ENCODE measurements around the gene JARID2.

JARID2 gene

DNA sequence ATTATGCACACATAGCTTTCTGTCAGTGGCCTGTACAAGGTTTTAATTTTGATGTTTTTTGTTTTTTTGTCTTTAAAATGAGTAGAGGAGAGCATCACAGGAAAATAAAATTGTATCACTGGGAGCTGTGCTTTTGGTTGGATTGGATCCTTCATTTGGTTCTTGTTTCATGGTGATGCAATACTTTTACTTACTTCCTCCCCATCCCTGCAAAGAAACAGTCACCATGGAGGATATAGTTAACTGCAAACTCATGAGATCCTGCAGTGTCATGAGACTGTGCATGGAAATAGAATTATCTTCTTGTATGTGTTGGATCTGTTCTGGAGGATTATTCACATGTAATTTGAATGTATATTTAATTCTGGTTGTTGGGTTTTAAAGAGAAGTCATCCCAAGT, 122.3 kb downstream of the JARID2 start:
- in situ Hi-C loops (cut with HindIII; ENCODE audit: low sequenced_read_pairs) = no loop called here

DNA sequence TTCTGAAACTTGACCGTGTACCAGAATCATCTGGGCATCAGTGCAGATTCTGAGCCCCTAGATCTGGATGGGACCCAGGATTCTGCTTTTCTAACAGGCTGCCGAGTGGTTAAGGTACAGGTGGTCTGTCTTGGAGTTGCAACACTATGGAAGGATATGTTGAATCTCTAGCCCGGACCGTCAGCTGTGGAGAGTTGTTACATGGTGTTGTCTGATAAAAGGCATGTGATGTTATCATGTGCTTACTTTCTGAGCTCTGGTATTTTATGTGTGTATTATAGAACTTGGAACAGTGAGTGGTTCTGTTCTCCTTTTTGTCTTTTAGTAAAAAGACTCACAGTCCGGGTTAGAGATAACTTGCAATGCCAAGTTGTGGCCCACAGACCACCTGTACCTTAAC, 123.0 kb downstream of the JARID2 start:
- in situ Hi-C loops (cut with HindIII; ENCODE audit: low sequenced_read_pairs) = no loop called here

DNA sequence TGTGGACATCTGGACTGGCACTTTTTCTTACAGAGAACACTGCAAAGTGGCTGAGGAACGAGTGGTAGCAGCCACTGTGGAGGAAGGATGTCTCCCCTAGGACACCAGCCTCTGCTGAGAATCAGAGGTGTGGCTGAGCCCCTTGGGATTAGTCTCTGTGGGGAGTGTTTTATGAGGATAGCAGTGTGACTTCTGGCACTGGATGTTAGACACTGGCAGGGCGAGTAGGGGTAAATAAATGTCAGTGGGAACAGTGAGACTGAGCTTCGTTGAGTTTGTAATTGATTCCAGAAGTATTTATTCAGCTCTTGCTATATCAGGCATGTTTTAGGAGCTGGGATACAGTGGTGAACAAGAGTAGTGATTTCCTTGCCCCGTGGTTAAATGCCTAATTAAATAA, 124.0 kb downstream of the JARID2 start:
- in situ Hi-C loops (cut with HindIII; ENCODE audit: low sequenced_read_pairs) = no loop called here

DNA sequence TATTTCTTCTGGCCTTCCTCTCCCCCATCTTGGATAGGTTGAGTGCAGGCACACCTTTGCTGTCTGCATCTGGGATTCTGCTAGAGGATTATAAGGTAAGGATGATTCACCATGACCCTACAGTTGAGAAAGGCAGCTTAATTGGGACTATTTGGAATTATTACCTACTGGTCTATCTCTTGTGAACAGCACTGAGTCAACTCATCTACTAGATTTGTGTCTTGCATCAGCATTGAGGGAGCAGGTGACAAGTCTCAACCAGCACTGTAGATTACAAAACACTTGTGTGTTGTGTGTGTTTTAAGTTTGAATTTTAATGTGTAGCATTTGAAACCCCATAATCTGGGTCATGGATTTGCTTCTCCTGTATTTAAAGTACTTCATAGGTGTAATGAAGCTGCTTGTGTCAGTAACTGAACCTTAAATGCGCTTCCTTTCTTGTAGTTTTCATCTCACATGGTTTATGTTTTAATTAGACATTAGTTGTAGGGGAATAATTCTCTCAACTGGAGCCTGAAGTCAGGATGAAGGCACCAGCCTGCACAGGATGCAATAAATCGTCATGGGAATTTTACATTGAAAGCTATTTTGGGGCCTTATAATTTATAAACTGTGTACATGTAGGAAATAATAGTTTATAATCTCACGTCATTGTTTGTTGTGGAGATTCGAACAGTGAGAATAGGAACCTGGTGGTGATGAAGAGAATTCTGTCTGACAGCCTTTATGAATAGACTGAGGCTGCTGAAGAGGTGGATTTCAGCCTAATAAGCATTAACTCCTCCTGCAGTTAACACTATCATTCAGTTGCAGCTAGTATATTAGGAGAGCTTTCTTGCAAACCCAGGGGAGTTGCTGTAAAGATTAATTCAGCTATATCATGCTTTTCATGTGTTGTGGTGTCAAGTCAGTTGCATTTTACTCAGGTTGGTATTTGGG, 125.1 kb downstream of the JARID2 start:
- in situ Hi-C loops (cut with HindIII; ENCODE audit: low sequenced_read_pairs) = no loop called here

DNA sequence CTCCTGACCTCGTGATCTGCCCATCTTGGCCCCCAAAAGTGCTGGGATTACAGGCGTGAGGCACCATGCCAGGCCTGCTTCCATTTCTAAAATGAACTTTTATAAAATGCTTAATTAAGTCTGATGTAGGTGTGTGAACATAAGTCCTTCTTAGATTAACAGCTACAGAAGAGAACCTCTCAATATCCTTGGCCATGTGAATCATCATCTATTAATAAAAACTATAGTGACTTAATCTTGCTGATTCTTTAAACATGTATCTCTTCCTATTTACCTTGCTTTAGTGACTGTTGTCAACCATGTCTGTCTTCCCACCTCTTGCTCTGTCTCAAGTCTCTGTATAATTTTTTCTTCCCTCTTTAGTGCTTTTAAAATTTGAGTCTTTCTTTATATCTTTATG, 127.1 kb downstream of the JARID2 start:
- in situ Hi-C loops (cut with HindIII; ENCODE audit: low sequenced_read_pairs) = no loop called here

DNA sequence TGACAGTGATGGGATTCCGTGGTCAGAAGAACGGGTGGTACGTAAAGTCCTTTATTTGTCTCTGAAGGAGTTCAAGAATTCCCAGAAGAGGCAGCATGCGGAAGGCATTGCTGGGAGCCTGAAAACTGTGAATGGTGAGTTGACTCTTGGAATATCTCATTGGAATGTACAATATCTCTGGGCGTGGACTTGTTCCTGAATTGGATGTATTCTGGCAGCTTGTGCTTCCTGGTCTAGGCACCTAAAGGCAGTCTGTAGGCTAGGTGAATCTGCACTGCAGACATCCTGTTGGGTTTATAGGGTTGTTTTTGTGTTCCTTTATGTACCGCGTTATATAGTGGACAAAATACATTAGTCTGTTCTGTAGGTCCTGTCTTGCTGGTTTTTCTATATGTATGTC, 128.2 kb downstream of the JARID2 start:
- in situ Hi-C loops (cut with HindIII; ENCODE audit: low sequenced_read_pairs) = no loop called here

DNA sequence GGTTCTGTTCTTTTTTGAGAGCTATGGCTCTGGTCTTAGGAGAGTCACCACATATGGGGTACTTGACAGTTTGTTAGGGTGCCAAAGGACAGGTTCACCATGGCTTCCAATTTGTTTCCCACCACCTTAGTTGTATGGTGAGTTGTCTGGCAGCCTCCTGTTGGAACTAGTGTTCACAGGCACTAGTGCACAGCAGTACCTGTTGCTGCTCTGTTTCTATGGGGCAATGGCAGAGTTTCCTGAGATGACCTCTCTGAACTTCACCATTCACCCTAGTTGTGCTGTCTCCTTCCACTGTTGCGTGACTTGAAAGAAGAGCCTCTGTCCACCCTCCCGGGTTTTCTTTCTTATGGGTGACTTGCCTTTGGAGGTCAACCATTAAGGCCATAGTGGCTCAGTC, 129.1 kb downstream of the JARID2 start:
- in situ Hi-C loops (cut with HindIII; ENCODE audit: low sequenced_read_pairs) = no loop called here

DNA sequence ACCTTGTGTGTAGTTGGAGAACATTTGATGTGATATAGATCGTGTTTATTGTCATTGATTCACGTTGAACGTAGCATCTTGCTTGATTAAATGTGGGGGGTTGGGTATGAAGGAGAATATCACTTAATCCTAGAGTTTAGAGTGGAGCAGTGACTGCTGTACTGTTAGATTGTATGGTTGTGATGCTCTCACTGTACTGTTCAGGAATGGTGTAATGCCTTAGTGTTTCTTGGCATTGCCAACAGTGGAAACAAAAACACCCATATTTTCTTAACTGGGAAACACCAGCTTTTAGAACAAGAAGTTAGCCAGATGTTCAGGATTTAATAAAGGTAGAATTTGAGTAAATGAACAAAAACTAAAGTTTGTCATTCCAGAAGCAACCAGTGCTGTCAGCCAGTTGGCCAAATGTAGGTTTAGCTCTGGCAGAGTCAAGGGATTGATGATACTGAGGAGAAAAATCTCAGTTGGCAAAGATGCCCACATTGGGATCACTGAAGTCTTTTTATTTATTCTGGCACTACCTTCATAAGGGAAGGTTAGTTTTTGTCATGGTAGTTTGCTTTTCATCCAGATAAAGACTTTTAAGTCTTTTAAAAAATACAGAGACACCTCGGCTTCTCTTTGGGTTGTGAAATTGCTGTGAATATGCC, 129.9 kb downstream of the JARID2 start:
- in situ Hi-C loops (cut with HindIII; ENCODE audit: low sequenced_read_pairs) = no loop called here

DNA sequence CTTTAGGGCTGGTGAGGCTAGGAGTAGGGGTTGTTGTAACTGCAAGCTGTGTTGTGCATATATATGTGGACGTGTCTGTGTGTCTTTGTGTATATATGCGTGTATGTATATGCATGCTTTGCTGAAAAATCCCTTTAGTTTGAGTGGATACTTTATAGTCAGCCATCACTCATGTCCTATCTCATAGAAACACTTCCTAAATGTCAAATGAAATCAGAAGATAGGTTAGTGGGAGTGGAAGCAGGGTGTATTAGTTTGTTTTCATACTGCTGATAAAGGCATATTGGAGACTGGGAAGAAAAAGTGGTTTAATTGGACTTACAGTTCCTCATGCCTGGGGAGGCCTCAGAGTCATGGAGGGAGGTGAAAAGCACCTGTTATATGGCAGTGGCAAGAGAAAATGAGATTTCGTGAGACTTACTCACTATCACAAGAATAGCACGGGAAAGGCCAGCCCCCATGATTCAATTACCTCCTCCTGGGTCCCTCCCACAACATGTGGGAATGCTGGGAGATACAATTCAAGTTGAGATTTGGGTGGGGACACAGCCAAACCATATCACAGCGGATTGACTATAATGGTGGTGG, 131.1 kb downstream of the JARID2 start:
- in situ Hi-C loops (cut with HindIII; ENCODE audit: low sequenced_read_pairs) = no loop called here

DNA sequence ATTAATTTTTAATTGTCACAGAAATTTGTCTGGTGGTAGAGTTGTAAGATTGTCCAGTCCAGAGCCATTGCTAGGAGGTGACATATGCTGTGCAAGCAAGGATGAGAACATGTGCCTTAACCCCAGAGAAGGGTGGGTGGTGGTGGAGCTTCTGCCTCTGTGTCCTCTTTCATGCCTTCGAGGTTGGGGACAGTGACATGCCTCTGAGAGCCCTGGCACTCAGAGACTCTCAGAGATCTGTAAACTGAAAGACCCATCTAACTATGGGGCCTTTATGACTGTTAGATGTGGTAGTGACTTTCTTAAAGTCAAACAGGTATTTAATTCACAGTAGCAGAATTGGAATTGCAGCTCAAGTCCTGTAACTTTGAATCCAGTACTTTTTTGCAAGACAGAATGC, 132.4 kb downstream of the JARID2 start:
- in situ Hi-C loops (cut with HindIII; ENCODE audit: low sequenced_read_pairs) = no loop called here

DNA sequence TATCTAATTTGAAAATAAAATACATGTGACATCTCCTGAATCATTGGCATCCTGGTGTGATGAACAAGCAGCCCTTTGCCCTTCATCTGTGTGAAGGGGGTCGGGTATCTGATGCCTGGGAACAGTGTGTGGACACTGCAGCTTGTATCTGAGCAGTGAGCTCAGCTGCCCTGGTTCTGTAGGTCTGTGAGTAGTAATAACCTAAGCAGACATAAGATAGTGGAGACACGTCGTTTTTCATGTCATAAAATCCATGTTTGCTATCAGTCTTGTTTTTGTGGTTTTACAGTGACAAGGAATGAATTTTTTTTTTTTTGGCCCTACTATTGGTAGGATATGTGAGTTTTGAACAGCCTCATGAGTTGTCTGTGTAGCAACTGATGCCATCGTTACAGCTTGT, 133.0 kb downstream of the JARID2 start:
- in situ Hi-C loops (cut with HindIII; ENCODE audit: low sequenced_read_pairs) = no loop called here

DNA sequence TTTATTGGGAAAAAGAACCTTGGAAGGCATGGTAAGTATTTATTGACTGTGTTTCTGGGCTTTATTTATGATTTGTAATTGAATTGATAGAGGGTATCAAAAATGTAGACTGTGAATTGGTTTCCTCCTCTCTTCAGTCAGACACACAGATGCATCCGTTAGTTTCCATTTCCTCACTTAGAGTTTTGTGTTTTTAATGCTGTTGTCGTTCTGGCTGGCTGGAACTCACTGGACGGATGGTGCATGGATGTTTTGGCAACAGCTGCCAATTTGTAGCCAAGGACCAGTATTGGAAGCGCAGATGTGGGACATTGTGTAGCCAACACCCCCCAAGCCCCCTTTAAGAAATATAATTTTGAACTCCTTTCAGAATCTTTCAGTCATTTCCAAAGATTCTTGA, 134.5 kb downstream of the JARID2 start:
- in situ Hi-C loops (cut with HindIII; ENCODE audit: low sequenced_read_pairs) = no loop called here

DNA sequence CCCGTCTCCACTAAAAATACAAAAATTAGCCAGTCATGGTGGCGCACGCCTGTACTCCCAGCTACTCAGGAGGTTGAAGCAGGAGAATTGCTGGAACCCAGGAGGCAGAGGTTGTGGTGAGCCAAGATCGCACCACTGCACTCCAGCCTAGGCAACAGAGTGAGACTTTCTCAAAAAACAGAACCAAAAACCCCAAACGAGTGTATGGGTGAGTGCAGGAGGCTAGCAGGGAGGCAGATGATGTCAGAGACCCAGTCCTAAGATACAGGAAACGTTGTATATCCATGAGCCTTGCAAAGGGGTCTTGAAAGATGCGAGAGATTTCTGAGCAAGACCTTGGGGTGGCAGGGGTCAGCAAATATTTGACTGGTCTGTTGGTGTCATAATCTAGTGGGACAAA, 136.2 kb downstream of the JARID2 start:
- in situ Hi-C loops (cut with HindIII; ENCODE audit: low sequenced_read_pairs) = no loop called here

DNA sequence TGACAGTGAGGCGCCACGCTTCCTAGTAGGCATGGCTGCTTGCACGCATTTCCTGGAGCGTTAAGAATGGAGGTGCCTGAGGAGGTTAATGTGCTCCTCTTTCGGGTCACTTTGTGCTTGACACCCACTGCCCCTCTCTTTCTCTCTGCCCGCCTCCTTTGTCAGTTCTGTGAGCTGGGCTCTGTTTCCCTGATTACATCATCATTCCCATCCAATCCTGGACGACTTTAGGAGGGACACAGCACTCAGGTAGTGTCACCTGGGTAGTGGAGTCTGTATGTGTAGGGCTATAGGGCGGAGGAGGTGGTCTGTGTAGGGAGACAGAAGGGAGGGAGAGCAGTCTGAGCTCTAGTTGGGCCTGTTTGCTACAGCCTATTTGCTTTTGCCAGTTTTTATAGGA, 136.8 kb downstream of the JARID2 start:
- in situ Hi-C loops (cut with HindIII; ENCODE audit: low sequenced_read_pairs) = no loop called here

DNA sequence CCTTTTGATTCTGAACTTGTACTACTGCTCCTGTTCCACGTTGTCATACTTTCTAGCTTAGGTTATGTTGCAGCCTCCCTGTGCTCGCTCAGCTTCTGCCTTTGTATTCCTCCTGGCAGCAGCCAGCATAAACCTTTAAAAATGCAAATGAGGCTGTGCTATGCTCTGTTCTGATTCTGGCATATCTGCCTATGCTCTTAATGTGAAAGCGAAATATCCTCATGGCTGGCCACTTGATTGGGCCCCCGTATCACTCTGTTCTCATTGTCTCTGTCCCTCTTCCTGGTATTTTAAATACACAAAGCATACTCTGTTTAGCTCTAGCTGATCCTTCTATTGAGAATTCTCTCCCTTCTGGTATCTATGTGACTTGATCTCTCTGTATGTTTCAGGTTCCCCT, 139.0 kb downstream of the JARID2 start:
- in situ Hi-C loops (cut with HindIII; ENCODE audit: low sequenced_read_pairs) = no loop called here

DNA sequence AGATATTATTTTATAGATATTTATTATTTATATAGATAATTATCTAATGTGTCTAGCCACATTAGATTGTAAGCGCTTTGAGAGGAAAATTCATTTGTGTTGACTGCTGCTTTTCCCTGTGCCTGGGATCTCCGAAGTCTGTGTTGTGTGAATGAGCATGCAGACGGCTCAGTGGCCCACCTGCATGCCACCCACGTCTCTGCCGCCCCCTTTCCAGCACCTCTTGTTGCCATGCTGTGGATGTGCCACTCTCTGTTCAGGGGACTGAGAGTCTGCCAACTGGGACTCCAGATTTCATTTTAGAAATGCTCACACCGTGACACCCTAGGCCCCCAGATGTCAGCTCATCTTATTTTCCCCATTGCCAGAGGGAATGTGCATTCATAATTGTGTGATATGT, 139.7 kb downstream of the JARID2 start:
- in situ Hi-C loops (cut with HindIII; ENCODE audit: low sequenced_read_pairs) = no loop called here

DNA sequence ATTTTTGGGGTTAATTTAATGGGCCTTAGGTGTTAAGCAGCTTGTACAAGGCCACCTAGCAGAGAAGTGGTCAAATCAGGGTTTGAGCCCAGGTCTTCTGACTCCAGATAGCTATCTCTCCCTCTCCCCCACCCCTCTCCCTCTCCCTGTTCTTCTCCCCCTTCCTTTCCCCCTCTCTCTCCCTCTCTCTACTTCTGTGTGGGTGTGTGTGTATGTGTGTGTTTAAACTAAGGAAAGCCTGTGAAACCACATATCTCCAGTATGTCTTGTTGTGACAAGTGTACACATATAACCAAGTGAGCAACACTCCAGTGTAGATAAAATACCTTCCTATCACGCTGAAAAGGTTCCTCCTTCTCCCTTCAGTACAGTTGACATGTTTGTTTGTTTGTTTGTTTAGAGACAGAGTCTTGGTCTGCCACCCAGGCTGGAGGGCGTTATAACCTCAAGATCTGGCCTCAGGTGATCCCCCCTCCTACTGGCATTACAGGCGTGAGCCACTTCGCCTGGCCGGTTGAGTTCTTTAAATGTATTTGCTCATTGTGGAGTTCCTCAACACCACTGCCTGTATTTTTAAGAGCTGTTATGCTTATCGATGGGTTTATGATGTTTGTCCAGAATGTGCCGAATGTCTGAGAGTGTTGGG, 140.4 kb downstream of the JARID2 start:
- in situ Hi-C loops (cut with HindIII; ENCODE audit: low sequenced_read_pairs) = no loop called here

DNA sequence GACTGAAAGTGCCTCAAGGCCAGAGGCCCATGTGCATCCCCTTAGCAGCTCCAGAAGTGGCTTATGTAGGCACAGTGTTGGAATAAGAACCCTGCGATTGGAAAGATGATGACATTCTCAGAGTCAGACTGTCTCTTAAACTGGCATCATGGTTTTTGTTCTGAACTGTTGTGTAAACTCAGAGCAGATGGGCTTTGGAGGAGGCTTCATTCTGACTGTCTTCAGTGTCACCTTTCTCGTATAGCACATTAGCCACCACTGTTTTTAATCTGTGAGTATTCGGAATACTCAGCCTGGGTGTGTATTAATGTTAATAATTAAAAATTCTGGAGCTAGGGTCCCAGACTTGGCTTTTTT, 140.9 kb downstream of the JARID2 start:
- in situ Hi-C loops (cut with HindIII; ENCODE audit: low sequenced_read_pairs) = no loop called here

DNA sequence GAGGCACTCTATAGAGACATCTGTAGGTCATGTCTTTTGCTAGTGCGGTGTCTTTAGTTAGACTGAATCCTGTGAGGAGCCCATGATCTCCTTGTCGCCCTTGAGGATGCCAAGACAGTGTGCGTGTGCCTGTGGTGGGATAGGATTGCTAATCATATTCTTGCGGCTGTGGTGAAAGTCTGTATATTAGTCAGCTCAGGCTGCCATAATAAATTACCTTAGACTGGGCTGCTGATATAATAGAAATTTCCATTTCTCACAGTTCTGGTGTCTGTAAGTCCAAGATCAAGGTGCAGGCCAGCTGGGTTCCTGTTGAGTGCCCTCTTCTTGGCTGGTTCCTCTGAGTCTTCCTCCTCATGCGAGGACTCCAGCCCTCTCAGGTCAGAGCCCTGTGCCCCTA, 141.2 kb downstream of the JARID2 start:
- in situ Hi-C loops (cut with HindIII; ENCODE audit: low sequenced_read_pairs) = no loop called here

DNA sequence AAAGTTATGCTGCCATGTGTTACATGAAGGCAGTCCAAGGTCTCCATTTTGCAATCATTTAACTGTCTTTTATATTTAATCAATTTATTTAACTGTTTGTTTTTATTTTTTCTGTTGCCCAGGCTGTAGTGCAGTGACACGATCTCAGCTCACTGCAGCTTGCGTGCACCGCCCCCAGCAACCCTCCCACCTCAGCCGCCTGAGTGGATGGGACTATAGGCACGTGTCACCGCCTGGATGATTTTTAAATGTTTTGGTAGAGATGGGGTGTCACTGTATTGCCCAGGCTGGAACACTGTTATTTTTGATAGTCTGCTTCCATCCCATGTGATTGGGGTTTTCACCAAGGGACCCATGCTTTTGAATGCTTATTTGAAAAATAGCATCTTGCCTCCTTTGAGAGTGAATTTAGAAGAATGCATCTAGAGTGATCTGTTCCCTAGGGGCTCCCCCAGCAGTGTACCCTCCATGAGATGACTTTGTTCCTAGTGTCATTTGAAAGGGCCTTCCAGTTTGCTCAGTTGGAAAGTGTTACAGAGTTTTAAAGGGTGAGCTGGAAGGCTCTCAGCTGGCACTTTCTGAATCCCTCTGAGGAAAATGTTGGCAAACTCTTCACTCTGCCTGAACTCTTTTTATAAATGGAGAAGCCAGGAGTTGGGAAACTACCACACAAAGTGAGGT, 143.4 kb downstream of the JARID2 start:
- in situ Hi-C loops (cut with HindIII; ENCODE audit: low sequenced_read_pairs) = no loop called here

All from DLD1 (cell line).